HCT116 (cell line): ENCODE data around the gene ADGRL3.

ENCODE experiments used
- CEBPB ChIP-seq: IDR thresholded peaks from 2 replicates; pipeline ENCODE4 v1.6.1; 2012; ENCODE audit warnings: low read depth
- MAX ChIP-seq: IDR thresholded peaks from 2 replicates; pipeline ENCODE4 v1.6.1; 2012

GRCh38 chr4:61245069-61245714 is 45.1 kb downstream of the ADGRL3 start:
- no peak for TF ChIP-seq CEBPB
- no peak for TF ChIP-seq MAX
